GM13977 (cell line): ENCODE results near the gene HSBP1L1.

Source experiments
- DNase-seq: peaks from one replicate; pipeline ENCODE4 v3.0.0; 2012; ENCODE audit warnings: low spot score
- CTCF ChIP-seq: IDR thresholded peaks from 2 replicates; pipeline ENCODE4 v1.5.1; 2012; ENCODE audit warnings: mild to moderate bottlenecking, control low read depth; ENCODE audit not compliant: insufficient read depth; ENCODE audit errors: extremely low read depth, missing control alignments
- in situ Hi-C: fragments of 300-500 bp; cut with MboI; formaldehyde crosslinking; loops from one replicate; pipeline ENCODE4 v1.12.0; 2022; ENCODE audit warnings: low sequenced_read_pairs, low pct_unique_long_range_greater_than_20kb, mixed read lengths, inconsistent platforms; ENCODE audit not compliant: unreplicated experiment

HSBP1L1 gene

GRCh38 chr18:79948719-79949411 is 15.6 kb upstream of the HSBP1L1 start:
- TF ChIP-seq CTCF: no peak
- no peak for DNase-seq
- in situ Hi-C loops: no loop called here

GRCh38 chr18:79949697-79950487 is 14.6 kb upstream of the HSBP1L1 start:
- DNase-seq: peak; percentile 61
- in situ Hi-C loops: no loop called here
- TF ChIP-seq CTCF: no peak

DNA sequence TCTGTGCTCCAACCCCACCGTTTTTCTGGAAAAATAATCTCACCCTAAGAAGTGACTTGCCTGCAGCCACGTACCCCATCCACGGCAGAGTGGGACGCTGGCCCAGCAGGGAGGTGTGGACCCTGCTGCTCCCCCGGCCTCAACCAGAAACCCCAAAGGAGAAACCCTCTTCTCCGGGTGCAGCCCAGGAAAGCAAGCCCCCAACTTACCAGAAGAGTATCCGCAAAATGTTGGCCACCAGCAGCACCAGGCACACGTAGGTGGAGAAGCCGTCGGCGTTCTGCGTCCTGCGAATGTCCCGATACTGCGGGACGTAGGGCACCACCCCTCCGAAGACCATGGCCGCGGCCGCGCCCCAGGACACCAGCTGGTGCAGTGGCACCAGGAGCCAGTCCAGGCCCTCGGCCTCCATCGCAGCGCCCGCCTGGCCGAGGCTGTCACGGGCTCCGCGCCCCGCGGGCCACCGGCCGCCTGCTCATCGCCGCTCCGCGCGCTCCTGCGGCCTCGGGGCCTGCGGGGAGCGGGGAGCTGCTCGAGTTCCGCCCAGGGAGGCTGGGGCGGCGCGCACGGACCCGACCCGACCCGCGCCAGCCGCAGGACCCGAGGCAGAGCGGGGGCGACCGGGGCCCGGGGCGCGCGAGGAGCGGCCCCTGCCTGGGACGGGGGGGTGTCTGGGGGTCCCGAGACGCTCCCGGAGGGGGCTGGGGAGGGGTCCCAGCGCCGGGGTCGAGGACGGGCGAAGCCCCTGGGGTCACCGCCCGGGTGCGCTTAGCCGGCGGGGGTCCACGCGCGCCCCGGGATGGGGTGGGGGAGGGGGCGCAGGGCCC is 13.7 kb upstream of the HSBP1L1 start:
- peak; percentile 54 for DNase-seq
- no peak for TF ChIP-seq CTCF
- in situ Hi-C loops: no loop called here

GRCh38 chr18:79951545-79952455 is 12.6 kb upstream of the HSBP1L1 start, which contains the start of gene SLC66A2:
TSS of gene SLC66A2 (minus strand) at chr18:79951653. CDS start at chr18:79950926, 727 bp downstream.
- DNase-seq: peak; percentile 97
- no peak for TF ChIP-seq CTCF
- in situ Hi-C loops: no loop called here

DNA sequence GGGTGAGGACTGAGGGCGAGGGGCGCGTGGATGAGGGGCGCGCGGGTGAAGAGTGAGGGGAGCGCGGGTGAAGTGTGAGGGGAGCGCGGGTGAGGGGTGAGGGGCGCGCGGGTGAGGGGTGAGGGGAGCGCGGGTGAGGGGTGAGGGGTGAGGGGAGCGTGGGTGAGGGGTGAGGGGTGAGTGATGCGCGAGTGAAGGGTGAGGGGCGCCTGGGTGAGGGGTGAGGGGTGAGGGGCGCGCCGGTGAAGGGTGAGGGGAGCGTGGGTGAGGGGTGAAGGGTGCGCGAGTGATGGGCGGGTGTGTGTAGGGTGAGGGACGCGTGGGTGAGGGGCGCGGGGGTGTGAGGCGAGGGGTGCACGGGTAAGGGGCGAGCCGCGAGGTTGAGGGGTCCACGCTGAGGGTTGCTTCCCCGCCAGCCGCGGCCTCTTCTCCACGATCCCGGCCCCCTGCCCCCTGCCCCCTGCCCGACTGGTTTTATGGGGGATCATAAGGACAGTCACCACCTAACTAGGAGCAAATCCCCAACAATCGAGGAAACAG is 11.9 kb upstream of the HSBP1L1 start:
- in situ Hi-C loops: no loop called here
- no peak for TF ChIP-seq CTCF
- no peak for DNase-seq
